Stimulated activated naive CD8-positive, alpha-beta T cell treated with anti-CD3 and anti-CD28 coated beads, Interleukin-15, Interleukin-2, amounts not matched to agents 100 U/mL and 50 U/mL, for 24 hours (primary cell): ENCODE measurements around the gene TRRAP.
A peak's percentile ranks its signal among the peaks of the same experiment; 100 is the strongest.

Experiments used
- ATAC-seq: fragments of 150-1000 bp; cut with Tn5 transposase; one replicate; pipeline ENCODE4 v1.10.0; 2021
- DNase-seq: peaks from one replicate; pipeline ENCODE4 v3.0.0; 2021

Gene TRRAP

DNA sequence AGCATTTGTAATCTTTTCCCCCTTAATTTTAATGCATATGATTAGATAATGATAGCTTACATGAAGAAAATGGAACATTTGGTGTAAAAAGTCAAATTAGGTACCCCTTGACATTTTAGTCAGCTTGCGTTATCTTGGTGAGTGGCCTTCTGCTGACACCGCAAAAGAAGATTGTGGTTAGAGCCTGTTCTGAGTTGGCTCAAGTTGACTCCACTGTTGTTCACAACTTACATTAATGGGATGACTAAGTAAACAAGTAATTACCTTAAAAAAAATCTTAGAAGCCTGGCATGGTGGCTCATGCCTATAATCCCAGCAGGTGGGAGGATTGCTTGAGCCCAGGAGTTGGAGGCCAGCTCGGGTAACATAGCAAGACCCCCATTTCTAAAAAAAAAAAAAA, 24.2 kb downstream of the TRRAP start:
- DNase-seq (no peak), ATAC-seq (no peak)

- ATAC-seq (no peak), DNase-seq (no peak)
Measured at GRCh38 chr7:98903246-98903645, 24.9 kb downstream of the TRRAP start.

DNA sequence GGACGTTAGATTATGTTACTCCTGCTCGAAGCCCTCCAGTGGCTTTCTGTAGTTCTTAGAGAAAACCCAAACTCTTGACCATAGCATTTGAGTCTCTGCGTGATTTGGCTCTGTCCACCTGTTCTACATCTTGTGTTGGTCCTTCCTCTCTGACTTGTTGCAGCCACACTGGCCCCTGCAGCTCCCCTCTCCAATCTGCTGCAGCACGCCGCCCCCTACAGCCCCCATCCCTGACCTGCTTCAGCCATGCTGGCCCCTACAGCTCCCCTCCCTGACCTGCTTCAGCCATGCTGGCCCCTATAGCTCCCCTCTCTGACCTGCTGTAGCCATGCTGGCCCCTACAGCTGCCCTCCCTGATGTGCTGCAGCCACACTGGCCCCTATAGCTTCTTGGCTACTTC, 29.2 kb downstream of the TRRAP start:
- ATAC-seq: no peak
- DNase-seq: no peak

- ATAC-seq: no peak
- no peak for DNase-seq
Measured at GRCh38 chr7:98908585-98908984, 30.3 kb downstream of the TRRAP start.

DNA sequence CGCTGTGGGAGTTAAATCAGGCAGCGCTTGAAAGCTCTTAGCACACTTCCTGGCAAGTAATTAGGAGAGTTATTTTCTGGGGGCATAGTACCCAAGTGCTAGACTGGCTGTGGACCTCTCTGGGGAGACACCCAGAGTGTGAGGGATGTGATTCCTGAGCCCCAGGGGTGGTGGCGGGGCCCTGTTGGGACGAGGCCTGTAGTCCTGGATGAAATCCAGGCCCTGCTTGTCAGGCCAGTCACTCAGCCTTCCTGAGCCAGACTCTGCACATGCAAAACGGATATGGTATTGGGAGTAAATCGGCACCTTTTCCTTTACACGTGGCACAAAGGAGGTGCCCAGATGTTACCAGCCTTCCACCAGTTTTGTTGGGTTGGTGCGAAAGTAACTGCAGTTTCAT, 31.2 kb downstream of the TRRAP start:
- ATAC-seq (no peak), DNase-seq (no peak)

DNA sequence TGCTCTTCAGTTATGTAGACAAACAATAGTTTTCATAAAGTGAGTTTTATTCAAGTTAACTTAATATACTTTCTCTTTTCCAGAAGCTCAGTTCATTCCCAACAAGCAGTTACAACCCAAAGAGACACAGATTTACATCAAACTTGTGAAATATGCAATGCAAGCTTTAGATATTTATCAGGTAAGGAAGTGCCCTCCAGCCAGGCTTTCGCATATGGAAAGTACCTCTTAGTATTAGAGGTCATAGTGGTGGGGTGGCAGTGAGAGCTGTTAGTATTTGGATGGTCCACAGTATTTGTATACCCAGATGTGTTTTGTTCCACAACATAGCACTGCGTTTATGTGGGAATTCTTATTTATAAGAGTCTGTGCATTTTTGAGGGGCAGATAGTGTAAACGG, 32.1 kb downstream of the TRRAP start:
- no peak for DNase-seq
- no peak for ATAC-seq

DNA sequence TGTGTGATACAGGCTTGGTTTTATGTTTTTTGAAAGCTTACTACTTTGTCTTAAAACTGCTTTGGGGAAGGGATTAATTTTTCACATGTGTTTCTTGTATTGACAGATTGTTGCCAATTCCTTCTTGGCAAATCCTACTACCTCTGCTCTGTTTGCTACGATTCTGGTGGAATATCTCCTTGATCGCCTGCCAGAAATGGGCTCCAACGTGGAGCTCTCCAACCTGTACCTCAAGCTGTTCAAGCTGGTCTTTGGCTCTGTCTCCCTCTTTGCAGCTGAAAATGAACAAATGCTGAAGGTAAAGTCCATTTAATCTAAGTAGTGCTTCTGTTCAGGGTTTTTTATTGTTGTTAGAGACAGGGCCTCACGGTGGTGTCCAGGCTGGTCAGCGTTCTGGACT, 33.6 kb downstream of the TRRAP start:
- DNase-seq (no peak), ATAC-seq (no peak)

DNA sequence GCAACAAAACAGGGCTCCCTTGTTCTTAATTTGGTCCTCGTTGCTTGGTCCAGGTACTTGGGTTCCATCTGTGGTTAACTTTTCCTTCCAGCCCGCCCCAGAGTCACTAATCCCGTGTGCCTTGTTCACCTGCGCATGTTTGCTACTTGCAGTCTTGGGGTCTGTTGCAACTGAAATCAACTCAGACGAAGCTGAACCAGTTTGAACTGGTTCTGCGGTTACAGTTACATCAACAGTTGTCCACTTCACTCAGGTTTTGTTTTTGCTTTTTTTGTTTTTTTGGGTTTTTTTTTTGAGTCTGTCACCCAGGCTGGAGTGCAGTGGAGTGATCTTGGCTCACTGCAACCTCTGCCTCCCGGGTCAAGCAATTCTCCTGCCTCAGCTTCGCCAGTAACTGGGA, 34.7 kb downstream of the TRRAP start:
- DNase-seq: no peak
- no peak for ATAC-seq

DNA sequence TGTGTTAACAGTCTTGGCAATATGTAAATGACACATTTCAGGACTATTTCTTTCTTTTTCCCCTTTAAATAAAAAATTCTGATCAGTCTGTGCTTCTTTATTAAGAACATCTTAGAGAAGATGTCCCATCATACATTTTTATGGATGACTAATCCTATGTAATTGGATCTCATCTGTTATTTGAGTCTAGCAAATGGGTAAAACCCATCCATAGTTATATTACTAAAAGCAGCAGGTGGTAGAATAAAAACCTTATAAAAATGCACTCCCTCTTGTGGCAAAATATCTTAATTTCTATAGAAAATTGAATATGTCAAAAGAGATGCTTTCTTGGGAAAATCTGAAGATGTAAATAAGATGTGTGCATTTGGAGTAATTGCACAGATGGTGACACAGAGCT, 35.3 kb downstream of the TRRAP start:
- DNase-seq (no peak), ATAC-seq (no peak)

DNA sequence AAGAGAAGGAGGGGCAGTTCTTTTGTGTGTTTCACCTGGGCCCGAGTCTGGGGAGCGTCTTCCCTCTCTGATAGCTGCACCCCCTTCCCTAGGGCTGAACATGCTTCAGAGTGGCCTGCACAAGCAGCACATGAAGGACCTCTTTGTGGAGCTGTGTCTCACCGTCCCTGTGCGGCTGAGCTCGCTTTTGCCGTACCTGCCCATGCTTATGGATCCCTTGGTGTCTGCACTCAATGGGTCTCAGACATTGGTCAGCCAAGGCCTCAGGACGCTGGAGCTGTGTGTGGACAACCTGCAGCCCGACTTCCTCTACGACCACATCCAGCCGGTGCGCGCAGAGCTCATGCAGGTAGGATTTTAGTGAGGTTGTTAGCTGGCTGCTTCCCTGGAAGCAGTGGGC, 39.0 kb downstream of the TRRAP start:
- ATAC-seq: no peak

DNA sequence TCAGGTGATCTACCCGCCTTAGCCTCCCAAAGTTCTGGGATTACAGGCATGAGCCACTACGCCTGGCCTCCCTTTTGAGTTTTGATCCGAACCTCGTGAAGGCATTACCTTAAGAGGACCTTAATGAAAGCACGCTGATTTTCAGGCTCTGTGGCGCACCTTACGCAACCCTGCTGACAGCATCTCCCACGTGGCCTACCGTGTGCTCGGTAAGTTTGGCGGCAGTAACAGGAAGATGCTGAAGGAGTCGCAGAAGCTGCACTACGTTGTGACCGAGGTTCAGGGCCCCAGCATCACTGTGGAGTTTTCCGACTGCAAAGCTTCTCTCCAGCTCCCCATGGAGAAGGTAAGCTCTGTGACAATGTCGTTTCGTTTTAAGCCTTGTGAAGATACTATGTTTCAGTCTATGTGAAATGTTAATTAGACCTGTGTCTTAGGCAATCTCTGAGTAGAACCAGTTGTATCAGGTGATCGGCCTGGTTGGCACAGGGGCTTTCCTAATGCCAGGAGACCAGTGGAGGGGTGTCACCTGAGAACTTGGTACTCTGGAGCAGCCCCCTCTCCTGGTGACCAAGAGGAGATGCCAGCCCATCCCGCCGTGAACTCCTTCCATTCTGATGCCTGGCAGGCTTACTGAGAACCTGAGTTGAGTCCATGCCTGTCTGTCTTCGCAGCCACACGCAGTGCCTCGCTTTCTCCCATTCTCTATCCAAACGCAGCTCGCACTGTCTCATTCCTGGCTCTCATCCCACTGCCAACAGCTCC, 43.5 kb downstream of the TRRAP start:
- DNase-seq (no peak), ATAC-seq (no peak)

More for the DNA sequence above, 39.0 kb downstream of the TRRAP start:
- no peak for DNase-seq

DNA sequence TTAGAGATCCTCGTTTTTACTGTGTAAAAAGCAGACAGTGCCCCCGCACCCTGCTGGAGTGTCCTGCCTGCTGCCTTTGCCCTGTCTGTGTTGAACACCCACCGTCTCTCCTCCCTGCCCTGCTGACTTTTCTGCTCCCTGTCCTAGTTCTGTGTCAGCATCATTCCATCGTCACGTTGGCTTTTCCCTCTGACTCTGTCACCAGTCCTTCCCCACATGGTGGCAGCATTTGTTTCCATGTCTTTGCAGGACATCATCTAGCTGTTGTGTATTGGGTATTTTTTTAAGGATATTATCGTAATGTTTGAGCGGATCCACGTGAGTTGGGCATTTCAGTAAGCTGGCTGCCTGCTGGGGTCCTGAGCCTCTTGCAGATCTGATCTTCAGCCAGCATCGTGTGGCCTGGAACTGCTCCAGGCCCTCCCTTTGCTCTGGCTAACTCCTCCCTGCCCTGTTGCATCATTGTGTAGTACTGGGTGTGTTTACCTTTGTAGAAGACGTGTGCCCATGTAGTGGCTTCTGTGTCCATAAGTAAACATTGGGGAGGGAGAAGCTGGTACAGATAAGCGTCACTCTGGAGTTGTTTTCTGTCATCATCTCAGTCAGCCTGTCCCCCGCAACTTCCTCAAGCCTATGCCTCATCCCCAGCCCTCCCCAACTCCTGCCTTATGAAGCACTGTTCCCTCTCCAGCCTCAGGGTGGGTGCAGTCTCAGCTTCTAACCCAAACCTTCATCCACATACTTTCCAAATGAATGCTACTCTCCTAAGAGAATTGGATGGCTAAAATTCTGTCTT, 44.3 kb downstream of the TRRAP start:
- DNase-seq (no peak), ATAC-seq (no peak)

DNA sequence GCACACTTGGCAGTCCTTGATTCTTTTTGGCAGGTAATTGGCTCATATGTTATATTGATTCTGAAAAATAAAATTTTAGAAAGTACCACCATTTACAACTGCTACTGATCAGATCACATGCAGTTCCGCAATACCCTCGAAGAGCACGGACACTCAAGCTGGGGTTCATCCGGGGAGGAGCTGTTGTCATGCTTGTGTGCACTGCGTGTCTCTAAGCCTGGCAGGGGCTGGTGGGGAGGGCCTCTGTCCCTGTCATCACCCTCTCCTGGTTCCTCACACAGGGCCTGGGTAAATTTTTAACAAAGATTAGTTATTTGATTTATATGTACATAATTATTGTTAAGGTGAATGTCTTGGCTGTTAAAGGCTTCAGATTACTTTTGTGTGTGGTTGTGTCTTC, 45.2 kb downstream of the TRRAP start:
- DNase-seq (no peak), ATAC-seq (no peak)

GRCh38 chr7:98927125-98927524, 48.8 kb downstream of the TRRAP start:
- no peak for DNase-seq
- no peak for ATAC-seq

DNA sequence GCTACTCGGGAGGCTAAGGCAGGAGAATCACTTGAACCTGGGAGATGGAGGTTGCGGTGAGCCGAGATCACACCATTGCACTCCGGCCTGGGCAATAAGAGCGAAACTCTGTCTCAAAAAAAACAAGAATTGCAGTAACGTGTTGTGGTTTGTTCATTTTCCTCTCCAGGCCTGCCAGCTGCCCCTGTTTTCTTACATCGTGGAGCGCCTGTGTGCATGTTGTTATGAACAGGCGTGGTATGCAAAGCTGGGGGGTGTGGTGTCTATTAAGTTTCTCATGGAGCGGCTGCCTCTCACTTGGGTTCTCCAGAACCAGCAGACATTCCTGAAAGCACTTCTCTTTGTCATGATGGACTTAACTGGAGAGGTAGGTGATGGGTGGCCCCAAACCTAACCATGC, 52.1 kb downstream of the TRRAP start:
- peak; percentile 44 for ATAC-seq
- DNase-seq: no peak

DNA sequence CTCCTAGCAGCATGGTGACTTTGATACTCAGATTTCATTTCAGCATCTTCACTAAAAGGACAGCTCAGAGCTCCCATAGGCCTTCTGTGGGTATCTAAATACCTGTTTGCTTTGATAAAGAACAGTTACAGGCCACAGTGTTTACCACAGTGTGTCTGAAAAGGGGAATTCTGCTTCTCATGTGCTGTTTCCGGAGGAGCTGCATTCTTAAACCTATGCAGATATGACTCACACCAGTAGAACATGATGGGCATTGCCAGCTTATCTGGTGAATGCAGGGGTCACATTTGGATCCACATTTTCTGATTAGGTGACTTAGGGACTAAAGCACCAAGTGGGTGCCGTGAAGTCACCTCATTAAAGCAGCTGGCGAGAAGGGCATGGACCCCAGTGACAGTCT, 52.6 kb downstream of the TRRAP start:
- ATAC-seq (peak; percentile 86), DNase-seq (no peak)

DNA sequence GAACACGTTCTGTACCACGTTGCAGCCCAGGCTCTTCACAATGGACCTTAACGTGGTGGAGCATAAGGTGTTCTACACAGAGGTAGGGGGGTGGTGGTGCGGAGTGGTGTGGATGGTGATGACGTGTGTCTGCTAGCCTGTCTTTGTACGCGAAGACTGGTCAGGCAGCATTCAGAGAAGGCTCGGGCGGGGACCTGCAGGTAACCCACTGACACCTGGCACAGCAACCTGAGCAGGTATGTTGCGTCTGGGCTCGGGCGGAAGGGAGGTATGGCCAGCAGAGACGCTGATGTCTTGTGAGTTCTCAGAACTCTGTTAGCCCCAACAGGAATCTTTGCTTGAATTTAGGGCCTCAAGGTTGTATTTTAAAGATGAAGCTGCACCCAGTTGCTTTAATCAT, 55.0 kb downstream of the TRRAP start:
- DNase-seq (no peak), ATAC-seq (no peak)

GRCh38 chr7:98934267-98934666, 55.9 kb downstream of the TRRAP start:
- ATAC-seq (no peak), DNase-seq (no peak)

GRCh38 chr7:98935811-98936210, 57.5 kb downstream of the TRRAP start:
- no peak for DNase-seq
- ATAC-seq: no peak

DNA sequence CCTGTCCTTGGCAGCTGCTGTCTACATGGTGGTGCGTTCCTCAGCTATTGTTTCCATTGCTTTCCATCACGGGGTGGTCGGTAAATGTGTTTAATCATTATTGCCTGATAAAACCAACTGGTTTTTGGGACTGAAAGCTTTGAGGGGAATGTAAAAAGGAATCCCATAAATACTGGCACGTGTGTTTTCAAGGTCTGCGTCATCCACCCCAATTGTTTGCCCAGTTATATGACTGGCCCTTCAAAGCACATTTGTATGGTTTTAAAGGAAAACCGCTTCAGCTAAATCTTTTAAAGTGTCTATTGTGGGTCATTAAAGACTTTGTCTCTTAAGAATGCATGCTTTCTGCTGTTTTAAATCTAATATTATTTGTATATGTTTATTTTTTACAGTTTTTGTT, 65.0 kb downstream of the TRRAP start:
- no peak for ATAC-seq
- no peak for DNase-seq

GRCh38 chr7:98944386-98944785, 66.1 kb downstream of the TRRAP start:
- DNase-seq (no peak), ATAC-seq (no peak)

DNA sequence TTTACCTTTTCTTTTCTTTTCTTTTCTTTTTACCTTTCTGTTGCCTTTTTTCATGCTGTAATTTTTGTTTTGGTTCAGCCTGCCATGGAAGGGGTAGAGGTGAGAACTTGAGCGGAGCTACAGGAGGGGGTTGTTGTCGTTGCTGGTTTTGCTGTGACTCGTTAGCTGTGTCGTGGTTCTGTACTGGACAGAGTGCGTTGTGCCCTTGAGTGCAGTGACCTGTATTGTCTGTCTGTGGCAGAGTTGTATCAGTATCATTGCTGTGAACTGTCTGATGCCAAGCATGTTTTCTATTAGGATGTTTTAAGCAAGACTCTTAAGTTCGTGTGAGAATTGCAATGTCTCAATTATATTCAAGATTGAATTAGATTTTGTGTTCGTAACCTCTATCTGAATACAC, 67.5 kb downstream of the TRRAP start:
- no peak for DNase-seq
- no peak for ATAC-seq

GRCh38 chr7:98946389-98946788, 68.1 kb downstream of the TRRAP start:
- DNase-seq (no peak), ATAC-seq (no peak)
